ENCODE measurements around the gene APBB2. TPM values are rescaled to one million over a fixed set of nuclear protein-coding genes. Genes with fewer than 3 reads are reported as not detected.

The APBB2 gene
- total RNA-seq, 2 experiments from 2014 or later: 0.93 to 13.6 TPM

- ATAC-seq: no peak
- no peak for DNase-seq
- Mint-ChIP-seq H3K9me3 (ENCODE audit: low read depth) (no peaks in the 10 kb centered on the region), H3K36me3 (no peaks in the 10 kb centered on the region), H3K4me1 (no peaks in the 10 kb centered on the region), H3K4me3 (no peak overlapping the region), H3K27me3 (peaks cover 47% of the 10 kb centered on the region), H3K27ac (no peak overlapping the region)
- CTCF ChIA-PET: no interaction called here
Observed at GRCh38 chr4:40877081-40877480, 337.3 kb downstream of the APBB2 start.

- Mint-ChIP-seq H3K27ac (no peak overlapping the region), H3K4me3 (no peak overlapping the region), H3K27me3 (peaks cover 42% of the 10 kb centered on the region), H3K4me1 (no peaks in the 10 kb centered on the region), H3K9me3 (ENCODE audit: low read depth) (no peaks in the 10 kb centered on the region), H3K36me3 (no peaks in the 10 kb centered on the region)
- ATAC-seq (no peak), DNase-seq (no peak)
- CTCF ChIA-PET: no interaction called here
Observed at GRCh38 chr4:40875507-40876150, 338.7 kb downstream of the APBB2 start.

GRCh38 chr4:40874901-40875300 is 339.4 kb downstream of the APBB2 start:
- CTCF ChIA-PET: no interaction called here
- DNase-seq (no peak), ATAC-seq (no peak)
- H3K4me3 Mint-ChIP-seq: no peak overlapping the region
- H3K4me1 Mint-ChIP-seq: no peaks in the 10 kb centered on the region
- H3K27me3 Mint-ChIP-seq: peaks cover 39% of the 10 kb centered on the region
- no peak overlapping the region for H3K27ac Mint-ChIP-seq
- H3K36me3 Mint-ChIP-seq: no peaks in the 10 kb centered on the region
- no peaks in the 10 kb centered on the region for H3K9me3 Mint-ChIP-seq (ENCODE audit: low read depth)

- CTCF ChIA-PET: no interaction called here
Observed at GRCh38 chr4:40874331-40874730, 340.0 kb downstream of the APBB2 start.

GRCh38 chr4:40871695-40872250 is 342.6 kb downstream of the APBB2 start:
- no peak overlapping the region for H3K27ac Mint-ChIP-seq
- H3K4me1 Mint-ChIP-seq: no peaks in the 10 kb centered on the region
- peaks cover 25% of the 10 kb centered on the region for H3K27me3 Mint-ChIP-seq
- no peak overlapping the region for H3K4me3 Mint-ChIP-seq
- DNase-seq (no peak), ATAC-seq (no peak)
- no peaks in the 10 kb centered on the region for H3K9me3 Mint-ChIP-seq (ENCODE audit: low read depth)
- H3K36me3 Mint-ChIP-seq: no peaks in the 10 kb centered on the region
- CTCF ChIA-PET: no interaction called here

More at GRCh38 chr4:40874331-40874730, 340.0 kb downstream of the APBB2 start:
- Mint-ChIP-seq H3K4me3 (no peak overlapping the region), H3K27me3 (peaks cover 38% of the 10 kb centered on the region), H3K9me3 (ENCODE audit: low read depth) (no peaks in the 10 kb centered on the region), H3K27ac (no peak overlapping the region), H3K4me1 (no peaks in the 10 kb centered on the region), H3K36me3 (no peaks in the 10 kb centered on the region)
- DNase-seq: no peak
- ATAC-seq: no peak

GRCh38 chr4:40870150-40870549 is 344.2 kb downstream of the APBB2 start:
- Mint-ChIP-seq H3K9me3 (ENCODE audit: low read depth) (no peaks in the 10 kb centered on the region), H3K4me1 (no peaks in the 10 kb centered on the region)
- CTCF ChIA-PET: no interaction called here

GRCh38 chr4:40865696-40866095 is 348.6 kb downstream of the APBB2 start:
- CTCF ChIA-PET: no interaction called here
- ATAC-seq (no peak), DNase-seq (no peak)
- Mint-ChIP-seq H3K27me3 (peaks cover 41% of the 10 kb centered on the region), H3K4me3 (no peak overlapping the region), H3K27ac (no peak overlapping the region), H3K9me3 (ENCODE audit: low read depth) (no peaks in the 10 kb centered on the region), H3K4me1 (no peaks in the 10 kb centered on the region), H3K36me3 (no peaks in the 10 kb centered on the region)

More at GRCh38 chr4:40870150-40870549, 344.2 kb downstream of the APBB2 start:
- no peak overlapping the region for H3K27ac Mint-ChIP-seq
- H3K4me3 Mint-ChIP-seq: no peak overlapping the region
- no peaks in the 10 kb centered on the region for H3K36me3 Mint-ChIP-seq
- no peak for ATAC-seq
- peaks cover 31% of the 10 kb centered on the region for H3K27me3 Mint-ChIP-seq
- no peak for DNase-seq

- Mint-ChIP-seq H3K27me3 (peaks cover 47% of the 10 kb centered on the region), H3K36me3 (no peaks in the 10 kb centered on the region), H3K4me1 (no peaks in the 10 kb centered on the region), H3K27ac (no peak overlapping the region), H3K4me3 (no peak overlapping the region), H3K9me3 (ENCODE audit: low read depth) (no peaks in the 10 kb centered on the region)
- no peak for ATAC-seq
- CTCF ChIA-PET: interaction anchor here (0.7 kb wide), 1 partner anchor 34 kb away, joined by 3 read pairs; no protein-coding TSS in a partner anchor
- DNase-seq: no peak
Observed at GRCh38 chr4:40864531-40864930, 349.8 kb downstream of the APBB2 start.

GRCh38 chr4:40858962-40859361 is 355.4 kb downstream of the APBB2 start:
- Mint-ChIP-seq H3K27me3 (peaks cover 67% of the 10 kb centered on the region), H3K9me3 (ENCODE audit: low read depth) (no peaks in the 10 kb centered on the region), H3K36me3 (no peaks in the 10 kb centered on the region), H3K4me1 (peaks cover 2% of the 10 kb centered on the region), H3K4me3 (no peak overlapping the region), H3K27ac (no peak overlapping the region)
- ATAC-seq (no peak), DNase-seq (no peak)
- CTCF ChIA-PET: interaction anchor here (1.6 kb wide), 1 partner anchor 39 kb away, joined by 5 read pairs; no protein-coding TSS in a partner anchor

GRCh38 chr4:40857956-40858355 is 356.4 kb downstream of the APBB2 start:
- H3K27ac Mint-ChIP-seq: no peak overlapping the region
- ATAC-seq (no peak), DNase-seq (no peak)
- no peak overlapping the region for H3K4me3 Mint-ChIP-seq
- peaks cover 2% of the 10 kb centered on the region for H3K4me1 Mint-ChIP-seq
- peaks cover 64% of the 10 kb centered on the region for H3K27me3 Mint-ChIP-seq
- CTCF ChIA-PET: interaction anchor here (1.6 kb wide), 1 partner anchor 40 kb away, joined by 5 read pairs; no protein-coding TSS in a partner anchor
- H3K36me3 Mint-ChIP-seq: no peaks in the 10 kb centered on the region
- no peaks in the 10 kb centered on the region for H3K9me3 Mint-ChIP-seq (ENCODE audit: low read depth)

GRCh38 chr4:40856840-40857362 is 357.4 kb downstream of the APBB2 start:
- Mint-ChIP-seq H3K4me3 (peak overlapping the region; percentile 37), H3K4me1 (peaks cover 2% of the 10 kb centered on the region), H3K27ac (no peak overlapping the region), H3K27me3 (peaks cover 56% of the 10 kb centered on the region), H3K36me3 (no peaks in the 10 kb centered on the region), H3K9me3 (ENCODE audit: low read depth) (no peaks in the 10 kb centered on the region)
- CTCF ChIA-PET: interaction anchor here (1.4 kb wide), 1 partner anchor 16 kb away, joined by 6 read pairs; no protein-coding TSS in a partner anchor
- DNase-seq (peak; percentile 56), ATAC-seq (peak; percentile 99)

GRCh38 chr4:40856277-40856839 is 358.0 kb downstream of the APBB2 start:
- H3K4me1 Mint-ChIP-seq: peaks cover 2% of the 10 kb centered on the region
- no peaks in the 10 kb centered on the region for H3K36me3 Mint-ChIP-seq
- H3K4me3 Mint-ChIP-seq: peak overlapping the region; percentile 37
- no peak overlapping the region for H3K27ac Mint-ChIP-seq
- H3K9me3 Mint-ChIP-seq (ENCODE audit: low read depth): no peaks in the 10 kb centered on the region
- DNase-seq: no peak
- ATAC-seq: no peak
- H3K27me3 Mint-ChIP-seq: peaks cover 57% of the 10 kb centered on the region
- CTCF ChIA-PET: interaction anchor here (0.8 to 1.6 kb wide), 3 partner anchors 15 to 120 kb away, joined by 3 to 6 read pairs (median 3); no protein-coding TSS in a partner anchor

GRCh38 chr4:40850496-40850895 is 363.8 kb downstream of the APBB2 start:
- H3K27me3 Mint-ChIP-seq: peaks cover 42% of the 10 kb centered on the region
- H3K4me3 Mint-ChIP-seq: no peak overlapping the region
- DNase-seq: no peak
- no peaks in the 10 kb centered on the region for H3K36me3 Mint-ChIP-seq
- H3K4me1 Mint-ChIP-seq: no peaks in the 10 kb centered on the region
- CTCF ChIA-PET: no interaction called here
- H3K27ac Mint-ChIP-seq: no peak overlapping the region
- no peak for ATAC-seq
- H3K9me3 Mint-ChIP-seq (ENCODE audit: low read depth): no peaks in the 10 kb centered on the region

GRCh38 chr4:40848940-40849339 is 365.4 kb downstream of the APBB2 start:
- peaks cover 41% of the 10 kb centered on the region for H3K27me3 Mint-ChIP-seq
- H3K9me3 Mint-ChIP-seq (ENCODE audit: low read depth): no peaks in the 10 kb centered on the region
- CTCF ChIA-PET: interaction anchor here (0.7 kb wide), 1 partner anchor 62 kb away, joined by 3 read pairs; no protein-coding TSS in a partner anchor

More at GRCh38 chr4:40848940-40849339, 365.4 kb downstream of the APBB2 start:
- Mint-ChIP-seq H3K27ac (no peak overlapping the region), H3K4me1 (no peaks in the 10 kb centered on the region), H3K4me3 (no peak overlapping the region), H3K36me3 (no peaks in the 10 kb centered on the region)
- no peak for ATAC-seq
- no peak for DNase-seq

Data from activated CD8-positive, alpha-beta memory T cell treated with anti-CD3 and anti-CD28 coated beads, Interleukin-2, amount 10 ng/mL, durations not matched to agents 7 days and 5 days (primary cell).